Measurements from ENCODE around the gene RORC.

The RORC gene

DNA sequence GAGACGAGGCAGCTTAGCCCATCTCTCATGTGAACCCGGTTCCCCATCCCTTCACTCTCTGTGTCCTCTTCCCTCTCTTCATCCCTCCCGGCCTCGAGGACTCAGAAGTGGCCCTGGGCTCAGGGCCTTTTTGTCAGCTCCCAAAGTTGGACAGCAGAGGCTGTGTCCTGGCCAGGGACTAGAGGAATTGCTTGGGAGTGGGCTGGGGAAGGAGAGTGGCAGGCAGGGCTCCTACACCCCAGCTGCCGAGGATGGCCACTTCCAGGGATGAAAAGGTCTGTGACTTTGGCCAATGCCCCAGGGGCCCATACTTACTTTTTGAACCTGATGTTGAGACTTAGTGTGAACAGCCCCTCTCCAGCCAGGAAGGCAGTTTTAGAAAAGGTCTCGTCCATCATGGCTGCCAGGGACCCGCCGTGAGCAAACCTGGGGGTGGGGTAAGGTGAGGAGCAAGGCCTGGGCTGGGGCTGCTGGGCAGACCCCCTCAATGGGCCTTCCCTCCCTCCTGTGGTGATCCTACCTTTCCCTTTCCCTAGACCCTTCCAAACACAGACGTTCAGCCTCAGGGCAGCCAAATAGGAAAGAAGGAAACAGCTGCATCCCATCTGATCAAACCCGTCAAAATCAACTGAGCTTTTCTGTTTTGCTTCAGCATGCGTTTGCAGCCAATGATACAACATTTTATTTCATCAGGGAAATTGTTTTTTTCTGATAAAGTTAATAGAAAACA, 16.4 kb upstream of the RORC start:
- no peak for DNase-seq

DNA sequence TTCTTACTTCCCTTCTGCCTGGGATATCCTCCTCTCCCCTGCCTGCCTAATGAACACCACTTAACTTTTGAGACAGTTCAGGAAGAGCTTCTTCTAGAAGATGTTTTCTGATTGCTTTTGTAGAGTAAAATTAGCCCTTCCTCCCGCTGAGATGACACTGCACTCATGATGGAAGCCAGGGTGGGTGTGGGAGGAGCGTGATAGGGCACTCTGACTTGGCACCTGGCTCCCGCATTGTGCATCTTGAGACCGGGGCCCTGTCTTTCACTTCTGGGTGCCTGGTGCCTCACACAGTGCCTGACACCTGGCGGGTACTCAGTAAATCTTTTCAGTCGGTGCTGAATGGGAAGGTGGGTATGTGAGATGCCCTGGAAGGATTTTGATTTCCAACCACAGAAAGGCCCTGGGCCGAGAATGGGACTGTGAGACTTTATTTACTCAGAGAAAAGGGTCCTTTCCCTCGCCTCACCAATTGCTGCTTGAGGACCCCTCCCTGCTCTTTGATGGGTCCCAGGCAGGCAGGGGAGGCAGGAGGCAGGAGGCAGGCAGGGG, 15.2 kb upstream of the RORC start:
- no peak for DNase-seq

DNA sequence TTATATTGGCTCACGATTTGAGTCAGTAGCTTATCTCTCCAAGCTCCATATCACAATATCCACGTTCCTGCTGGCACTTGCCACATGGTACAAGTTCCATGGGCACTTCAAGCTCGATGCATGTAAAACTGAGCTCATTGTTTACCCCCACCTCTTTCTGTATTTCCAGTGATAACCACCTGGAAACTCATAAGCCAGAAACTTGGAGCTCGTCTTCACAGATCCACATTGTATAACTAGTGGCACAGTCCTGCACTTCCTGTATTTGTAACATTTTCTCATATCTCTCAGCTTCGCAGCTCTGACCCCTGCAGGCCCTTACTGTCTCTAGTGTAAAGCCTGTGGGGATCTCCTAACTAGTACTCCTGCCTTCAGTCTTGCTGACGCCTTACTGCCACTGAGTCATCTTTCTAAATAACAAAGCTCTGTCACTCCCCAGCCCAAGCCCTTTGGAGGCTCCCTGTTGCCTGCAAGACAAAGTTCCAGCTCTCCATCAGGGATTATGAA, 14.5 kb upstream of the RORC start:
- DNase-seq = no peak

DNA sequence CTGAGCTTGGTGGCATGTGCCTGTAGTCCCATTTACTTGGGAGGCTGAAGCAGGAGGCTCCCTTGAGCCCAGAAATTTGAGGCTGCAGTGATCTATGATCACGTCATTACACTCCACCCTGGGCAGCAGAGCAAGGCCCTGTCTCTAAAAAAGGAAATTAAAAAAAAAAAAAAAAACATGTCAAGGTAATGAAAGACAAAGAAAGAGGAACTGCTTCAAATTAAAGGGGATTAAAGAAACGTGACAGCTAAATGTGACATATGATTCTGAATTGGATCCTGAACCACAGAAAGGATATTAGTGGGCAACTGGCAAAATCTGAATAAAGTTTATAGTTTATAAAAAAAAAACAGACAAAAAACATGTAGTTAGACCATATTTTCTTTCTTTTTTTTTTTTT, 11.8 kb upstream of the RORC start:
- no peak for DNase-seq

DNA sequence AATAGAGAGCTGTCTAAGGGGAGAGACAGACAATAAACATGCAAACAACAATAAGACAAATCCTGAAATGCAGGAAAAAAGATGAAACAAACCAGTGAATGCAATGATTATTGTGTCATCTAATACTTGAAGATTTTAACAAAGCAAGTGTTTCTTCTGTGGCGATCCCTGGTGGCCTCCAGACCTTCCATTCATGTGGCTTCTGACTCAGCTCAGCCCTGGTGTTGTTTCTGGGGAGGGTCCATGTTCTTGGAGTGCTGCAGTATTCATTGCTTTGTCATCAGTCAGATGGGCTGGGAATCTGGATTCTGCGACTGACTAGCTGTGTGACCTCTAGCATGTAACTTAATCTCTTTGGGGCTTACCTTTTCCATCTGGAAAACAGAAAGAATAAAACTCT, 9.5 kb upstream of the RORC start:
- DNase-seq = no peak

DNA sequence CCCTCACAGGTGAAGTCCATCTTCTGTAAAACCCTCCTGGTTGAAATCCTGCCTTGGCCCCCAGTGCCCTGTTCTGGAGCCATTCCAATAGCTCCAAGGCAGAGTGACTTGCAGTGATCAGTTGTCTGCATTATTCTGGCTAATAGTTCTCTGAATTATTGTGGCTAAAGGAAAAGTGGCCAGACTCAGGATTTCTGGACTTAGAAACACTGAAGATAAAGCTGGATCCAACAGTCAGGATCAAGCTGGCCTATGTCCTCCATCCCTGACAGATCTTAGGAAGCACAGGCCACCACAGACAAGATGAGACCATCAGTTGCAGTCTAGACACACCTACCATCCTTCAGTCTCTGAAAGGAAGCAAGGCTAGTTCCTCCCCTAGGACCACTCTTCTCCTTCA, 8.8 kb upstream of the RORC start:
- no peak for DNase-seq

DNA sequence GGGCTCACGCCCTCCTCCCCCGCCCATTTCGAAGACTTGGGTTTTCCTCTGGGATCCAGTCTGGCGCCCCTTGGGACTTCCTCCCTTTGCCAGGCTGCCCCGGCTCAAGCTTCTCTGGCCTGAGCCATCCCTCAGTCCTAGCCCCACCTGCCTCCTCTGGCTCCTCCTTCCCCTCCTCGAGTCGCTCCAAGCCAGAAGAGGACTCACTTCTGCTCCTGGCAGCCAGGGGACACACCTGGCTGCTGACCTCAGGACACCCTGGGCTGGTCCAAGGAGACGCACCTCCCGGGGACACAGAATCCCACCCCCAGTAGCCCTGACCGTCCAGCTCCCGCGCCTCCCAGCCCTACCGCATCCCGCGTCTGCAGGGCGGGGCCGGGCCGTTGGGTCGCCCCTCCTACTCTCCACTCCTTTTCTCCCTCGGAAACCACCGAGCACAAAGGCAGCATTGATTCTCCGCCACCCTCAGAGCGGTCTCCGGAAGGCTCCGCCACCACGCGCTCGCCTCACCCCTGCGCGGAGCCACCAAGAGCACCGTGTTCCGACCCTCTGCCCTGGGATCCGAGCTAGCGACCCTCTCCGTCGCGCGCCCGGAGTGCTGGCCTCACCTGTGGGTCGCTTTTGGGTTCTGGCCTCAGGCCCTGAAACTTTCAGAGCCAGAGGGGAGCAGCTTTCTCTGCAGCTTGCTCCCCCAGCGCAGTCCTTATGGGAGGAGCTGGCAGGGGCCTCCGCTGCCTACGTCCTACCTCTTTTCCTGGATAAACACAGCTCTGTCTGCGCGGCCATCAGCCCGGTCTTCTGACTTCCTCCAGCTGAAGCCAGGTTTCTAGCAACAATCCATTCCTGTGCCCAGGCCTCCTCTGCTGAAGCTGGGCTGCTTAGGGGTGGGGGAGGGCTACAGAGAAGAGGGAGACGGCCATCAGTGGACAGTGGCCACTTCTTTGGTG, 8.1 kb upstream of the RORC start, which contains the start of gene C2CD4D:
C2CD4D (minus strand) TSS at position 364 of the 947 bp plus-strand sequence. CDS start 831 bp downstream, outside the sequence.
- DNase-seq = no peak

DNA sequence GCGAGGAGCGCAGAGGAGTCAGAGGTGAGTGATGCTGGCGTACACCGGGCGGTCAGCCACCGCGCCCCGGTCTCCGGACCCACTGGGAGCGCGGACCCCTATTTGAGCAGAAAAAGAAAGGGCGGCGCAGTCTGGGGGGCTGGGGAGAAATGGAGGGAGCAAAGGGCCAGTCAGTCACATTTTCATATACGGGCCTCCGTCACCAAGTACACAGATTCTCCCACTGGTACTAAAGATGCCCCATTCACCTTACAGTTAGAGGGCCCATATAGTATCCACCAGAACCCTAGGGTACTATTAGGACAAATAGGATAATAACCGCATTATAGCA, 7.4 kb upstream of the RORC start:
- no peak for DNase-seq

DNA sequence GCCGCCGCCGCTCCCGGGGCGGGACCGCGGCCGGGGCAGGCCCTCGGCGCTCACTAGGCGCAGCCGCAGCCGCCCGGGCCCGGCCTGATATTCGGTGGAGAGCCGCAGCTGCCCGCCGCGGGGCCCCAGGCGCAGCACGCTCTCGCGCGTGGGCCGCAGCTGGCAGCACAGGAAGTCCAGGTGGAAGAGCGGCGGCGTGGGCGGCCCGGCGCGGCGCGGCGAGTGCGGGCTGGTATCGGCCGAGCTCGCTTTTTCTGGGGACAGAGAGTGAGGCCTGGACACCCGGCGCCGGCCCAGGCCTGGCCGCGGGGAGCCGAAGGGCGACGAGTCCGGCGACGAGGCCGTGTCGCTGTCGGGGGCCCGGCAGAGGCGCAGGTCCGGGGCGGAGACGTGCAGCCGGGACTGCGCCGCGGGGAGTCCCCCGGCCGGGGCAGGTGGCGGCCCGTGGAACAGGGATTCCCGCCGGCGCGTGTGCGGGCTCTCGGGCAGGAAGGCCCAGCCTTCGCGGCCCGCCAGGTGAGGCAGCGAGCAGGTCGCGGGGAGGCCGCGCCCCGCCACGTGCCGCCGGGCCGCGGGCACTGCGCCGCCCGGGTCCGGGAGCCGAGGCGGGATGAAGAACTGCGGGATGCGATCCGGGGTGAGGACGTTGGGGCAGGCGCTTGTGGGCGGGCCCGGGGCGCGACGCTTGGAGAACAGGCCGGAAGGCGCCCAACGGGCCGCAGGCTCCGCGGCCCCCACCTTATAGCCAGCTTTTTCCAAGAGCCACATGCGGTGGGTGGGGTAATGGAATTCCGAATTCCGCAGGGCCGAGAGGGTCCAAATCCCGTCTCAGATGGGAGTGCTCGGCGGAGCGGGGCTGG, 6.8 kb upstream of the RORC start:
- DNase-seq = no peak

DNA sequence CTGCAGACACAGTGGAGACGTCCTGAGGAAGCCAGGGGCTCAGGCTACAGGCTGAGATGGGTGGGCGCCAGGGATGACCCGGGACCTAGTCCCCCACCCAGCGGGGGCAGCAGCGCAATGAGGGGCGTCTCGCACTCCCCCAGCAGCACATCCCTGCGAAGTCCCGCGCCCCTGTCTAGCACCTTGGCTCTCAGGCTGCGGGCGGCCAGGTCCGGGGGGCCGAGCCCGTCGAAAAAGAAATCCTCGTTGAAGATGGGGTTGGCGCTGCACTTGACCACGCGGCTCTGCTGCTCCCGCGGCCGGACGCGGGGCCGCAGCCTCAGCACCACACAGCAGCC, 6.3 kb upstream of the RORC start:
- DNase-seq = no peak

DNA sequence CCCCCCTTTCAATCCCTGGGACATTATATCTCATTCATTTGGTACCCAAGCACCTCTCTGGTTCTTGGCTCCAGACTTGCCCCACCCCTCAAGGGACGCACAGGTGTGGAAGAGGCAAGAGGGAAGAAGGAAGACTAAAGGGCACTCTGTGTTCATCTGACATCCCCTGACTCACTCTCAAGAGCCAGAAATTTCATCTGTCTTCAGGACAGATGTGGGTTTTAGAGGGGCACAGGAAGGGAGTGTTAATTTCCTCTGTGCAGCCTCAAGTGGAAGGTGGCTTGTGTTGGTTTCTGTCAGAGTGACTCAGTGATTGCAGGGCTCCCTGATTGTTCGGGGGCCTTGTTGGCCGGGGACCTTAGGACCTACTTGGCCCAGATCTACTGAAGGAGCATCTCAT, 5.6 kb upstream of the RORC start:
- no peak for DNase-seq

DNA sequence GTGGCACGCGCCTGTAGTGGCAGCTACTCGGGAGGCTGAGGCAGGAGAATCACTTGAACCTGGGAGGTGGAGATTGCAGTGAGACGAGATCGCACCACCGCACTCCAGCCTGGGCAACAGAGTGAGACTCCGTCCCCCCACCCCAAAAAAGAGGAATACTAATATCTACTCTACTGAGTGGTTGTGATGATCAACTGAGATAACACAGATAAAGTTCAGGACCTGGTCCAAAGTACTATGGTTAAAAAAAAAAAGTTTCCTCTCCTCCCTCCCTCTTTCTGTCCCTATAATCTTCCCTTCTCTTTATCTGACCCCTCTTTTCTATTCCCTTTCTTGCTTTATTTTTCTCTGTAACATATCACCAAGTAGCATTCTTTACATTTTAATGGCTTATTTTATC, 4.0 kb upstream of the RORC start:
- DNase-seq = no peak

DNA sequence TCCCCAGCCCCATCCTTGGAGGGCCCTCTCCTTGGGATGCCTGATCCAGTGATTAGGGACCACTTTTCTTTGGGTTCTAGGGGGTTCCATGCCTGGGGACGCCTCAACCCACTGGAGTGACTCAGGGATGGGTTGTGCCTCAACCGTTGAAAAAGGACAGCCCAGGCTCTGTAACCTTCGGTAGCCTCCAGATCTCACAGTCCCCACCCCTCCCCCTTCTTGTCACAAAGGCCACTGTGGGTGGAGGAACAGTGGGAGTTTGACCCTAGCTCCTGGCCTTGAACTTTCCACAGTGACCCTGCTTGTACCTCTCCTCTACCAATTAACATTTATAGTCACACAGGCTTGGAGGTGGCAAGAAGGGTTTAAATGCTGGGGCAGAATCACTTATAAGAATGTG, 2.6 kb upstream of the RORC start:
- DNase-seq = no peak

DNA sequence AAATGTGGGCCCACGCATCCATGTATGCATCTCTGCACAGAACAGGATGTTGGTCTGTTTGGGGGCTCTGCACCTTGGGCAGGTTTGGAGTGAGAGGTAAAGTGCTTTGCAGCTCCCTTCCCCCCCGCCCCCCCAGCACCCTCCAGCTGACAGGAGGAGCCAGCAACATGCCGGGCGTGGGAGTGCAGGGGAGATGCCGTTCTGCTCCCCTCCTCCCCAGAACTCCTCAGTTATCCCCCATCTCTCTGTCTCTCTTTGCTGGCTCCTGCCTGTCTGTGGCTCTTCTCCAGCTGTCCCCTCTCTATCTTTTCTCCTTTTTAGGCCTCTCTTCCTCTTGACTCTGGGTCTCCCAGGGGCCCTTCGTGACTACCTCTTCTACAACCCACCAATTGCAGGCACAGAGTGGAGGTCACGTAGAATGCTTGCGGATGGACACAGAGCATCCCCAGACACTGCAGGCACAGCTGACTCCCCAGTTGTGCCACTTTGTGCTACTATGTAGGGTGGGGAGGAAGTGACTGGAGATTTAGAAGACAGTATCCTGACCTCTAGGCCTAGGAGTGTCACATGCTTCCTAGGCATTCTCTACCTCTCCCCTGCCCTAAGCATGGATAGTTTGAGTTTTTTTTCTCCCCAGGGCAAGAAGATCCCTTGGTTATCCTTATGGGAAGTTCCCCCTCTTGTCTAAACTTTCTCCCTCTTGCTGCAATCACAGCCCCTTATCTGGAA, 1.7 kb upstream of the RORC start:
- no peak for DNase-seq

DNA sequence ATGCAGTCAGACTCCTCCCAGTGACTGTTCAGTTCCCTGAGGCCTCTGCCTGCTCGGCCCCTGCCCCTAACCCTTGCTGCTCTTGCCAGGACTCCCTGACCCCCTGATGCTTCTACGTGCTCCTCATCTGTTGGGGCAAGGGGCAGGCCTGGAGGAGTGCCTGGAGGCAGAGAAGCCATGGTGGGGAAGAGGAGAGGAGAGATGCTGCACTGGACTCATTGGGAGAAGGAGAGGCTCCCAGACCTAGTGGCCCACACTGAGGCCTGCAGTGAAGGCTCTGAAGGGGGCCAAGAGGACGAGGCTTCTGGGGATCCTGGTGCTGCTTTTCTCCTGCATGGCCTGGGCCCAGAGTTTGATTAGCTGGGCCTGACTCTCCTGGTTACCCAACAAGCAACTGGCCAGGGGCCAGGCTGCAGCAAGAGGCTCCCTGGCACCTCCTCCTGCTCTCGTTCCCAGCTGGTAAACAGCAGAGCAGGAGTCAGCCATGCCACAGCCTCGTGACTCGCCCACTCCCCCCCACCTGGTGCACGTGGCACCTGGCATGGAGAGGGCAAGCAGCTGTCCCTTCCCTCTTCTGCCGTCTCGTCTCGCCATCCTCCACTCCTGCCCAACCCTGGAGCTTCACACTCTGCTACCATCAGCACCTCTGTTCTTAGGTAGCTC, 847 bp upstream of the RORC start:
- DNase-seq = peak; percentile 64

DNA sequence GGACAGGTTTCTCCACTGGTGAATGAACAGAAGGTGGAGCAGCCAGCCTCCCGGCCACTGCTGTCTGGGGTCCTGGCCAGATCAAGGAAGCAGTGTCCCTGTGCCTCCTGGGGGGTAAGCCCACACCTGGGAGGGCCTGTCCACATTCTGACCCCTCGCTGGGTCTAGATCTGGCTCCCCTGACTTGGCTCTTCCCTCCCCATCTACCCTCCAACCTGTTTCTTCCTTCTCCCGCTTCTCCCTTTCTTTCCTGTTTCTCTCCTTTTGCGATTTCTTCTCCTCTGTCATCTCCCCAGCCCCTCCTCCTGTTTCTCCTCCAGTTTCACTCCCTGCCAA, 378 bp downstream of the RORC start:
- DNase-seq = no peak

DNA sequence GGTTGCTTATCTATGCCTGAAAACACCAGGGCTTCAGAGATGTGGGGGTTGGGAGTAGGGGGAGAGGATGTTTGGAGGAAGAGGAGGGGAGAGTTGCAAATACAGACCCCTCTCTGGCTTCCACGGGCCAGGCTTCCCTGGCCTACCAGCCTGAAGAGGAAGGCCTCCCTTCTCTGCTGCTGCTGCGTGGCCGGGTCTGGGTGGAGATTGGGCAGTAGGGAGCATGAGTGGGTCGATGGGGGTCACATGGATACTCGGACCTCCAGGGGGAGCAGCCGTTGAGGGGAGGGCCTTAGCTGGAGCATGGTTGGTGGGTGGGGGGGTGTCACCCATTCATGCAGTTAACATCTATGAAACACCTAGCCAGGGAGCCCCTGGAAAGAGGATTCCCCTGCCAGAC, 1.5 kb downstream of the RORC start:
- no peak for DNase-seq

DNA sequence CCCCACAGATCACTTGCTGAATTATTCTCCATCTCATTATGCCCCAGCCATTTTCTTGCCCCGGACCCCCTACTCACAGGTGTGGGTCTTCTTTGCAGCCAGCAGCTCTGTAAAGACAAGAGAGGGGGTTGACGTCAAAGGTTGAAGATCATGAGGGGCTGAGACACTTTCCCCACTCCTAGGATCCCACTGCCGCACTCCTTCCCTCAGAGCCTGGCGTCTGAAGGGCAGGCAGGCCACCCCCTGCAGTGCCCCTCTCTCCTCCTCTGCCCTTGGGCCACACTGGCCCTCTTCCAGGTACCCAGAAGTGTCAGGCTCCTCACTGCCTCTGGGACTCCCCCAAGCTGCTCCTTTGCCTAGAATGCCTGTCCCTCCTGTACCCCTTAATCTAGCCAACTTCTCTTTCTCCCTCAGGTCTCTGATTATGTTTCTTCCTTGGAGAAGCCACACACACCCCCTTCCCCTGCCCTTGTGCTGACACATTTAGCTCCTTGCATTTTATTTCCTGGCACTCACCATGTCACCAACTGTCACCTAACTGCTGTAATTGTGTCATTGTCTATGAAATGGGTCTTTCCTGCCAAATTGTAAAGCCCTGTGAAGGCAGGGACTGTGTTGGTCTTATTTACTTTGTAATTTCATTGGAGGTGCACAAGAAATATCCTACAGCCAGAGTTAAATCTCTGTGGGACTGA, 2.1 kb downstream of the RORC start:
- DNase-seq = no peak

DNA sequence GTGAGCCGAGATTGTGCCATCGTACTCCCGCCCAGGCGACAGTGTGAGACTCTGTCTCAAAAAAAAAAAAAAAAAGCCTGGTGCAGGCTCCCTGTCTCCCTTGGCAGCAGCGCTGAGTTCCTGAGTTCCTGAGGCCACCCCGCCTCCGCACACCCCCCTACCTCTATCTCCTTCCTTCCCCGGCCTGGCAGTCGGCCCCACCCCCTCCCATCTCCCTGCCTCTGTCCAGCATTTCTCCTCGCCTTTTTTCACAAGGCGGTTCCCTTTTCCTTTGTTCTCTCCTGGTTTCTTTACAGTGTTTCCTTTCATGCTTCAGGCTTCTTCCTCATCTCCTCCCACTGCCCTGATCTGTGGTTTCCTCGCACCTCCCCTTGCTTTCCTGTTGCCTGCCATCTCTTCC, 2.7 kb downstream of the RORC start:
- no peak for DNase-seq

DNA sequence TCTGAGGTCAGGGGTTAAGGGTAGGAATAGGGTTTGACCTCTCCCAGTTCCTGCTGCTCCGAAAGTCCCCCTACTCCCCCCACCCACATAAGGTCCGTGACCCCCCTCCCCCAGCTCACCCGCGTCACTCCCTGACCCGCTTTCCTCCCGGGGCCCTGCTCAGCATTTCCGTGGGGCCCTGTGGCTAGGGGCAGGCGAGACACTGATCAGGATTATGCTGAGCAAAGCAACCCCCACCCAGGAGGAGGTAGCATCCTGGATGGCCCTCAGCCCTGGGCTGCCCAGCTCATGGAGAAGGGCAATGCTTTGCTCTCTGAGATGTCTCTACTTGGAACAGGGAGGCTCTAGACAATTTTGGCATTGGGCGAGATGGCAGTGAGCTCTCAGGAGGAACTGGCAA, 3.7 kb downstream of the RORC start:
- DNase-seq = no peak
